Spleen (tissue), 11 donors: Measurements from ENCODE around the gene MYO16. TPM values are rescaled to one million over a fixed set of nuclear protein-coding genes. Genes with fewer than 3 reads are reported as not detected.

ENCODE experiments used
- DNase-seq: peaks from one replicate; pipeline ENCODE4 v3.0.0-alpha.2; 2020
- H3K27ac ChIP-seq, 8 donors: fragments of 200-600 bp; sonication (generic) in 7 of 8; 1 replicate in 4 of 8; 2 replicates in 4 of 8; pipeline versions ENCODE4 v1.5.0 to v1.8.0; 2016 to 2021; ENCODE audit warnings: inconsistent platforms in 4 of 8, mild to moderate bottlenecking in 4 of 8, moderate library complexity in 1 of 8
- H3K27me3 ChIP-seq, 7 donors: fragments of 200-600 bp; sonication (generic) in 6 of 7; replicated peaks in 1 of 7; 1 replicate in 4 of 7; 2 replicates in 3 of 7; pipeline versions ENCODE4 v1.5.0 to v1.8.0; 2016 to 2021; ENCODE audit warnings: inconsistent platforms in 3 of 7, mild to moderate bottlenecking in 1 of 7
- H3K36me3 ChIP-seq, 6 donors: fragments of 200-600 bp; sonication (generic) in 5 of 6; 1 replicate in 4 of 6; 2 replicates in 2 of 6; pipeline versions ENCODE4 v1.5.0 to v1.8.0; 2016 to 2021; ENCODE audit warnings: inconsistent platforms in 2 of 6
- H3K4me1 ChIP-seq, 6 donors: fragments of 200-600 bp; sonication (generic) in 5 of 6; 1 replicate in 3 of 6; 2 replicates in 3 of 6; pipeline versions ENCODE4 v1.5.0 to v1.8.0; 2016 to 2021; ENCODE audit warnings: inconsistent platforms in 3 of 6
- H3K4me3 ChIP-seq, 8 donors: fragments of 200-600 bp; sonication (generic) in 7 of 8; 1 replicate in 4 of 8; 2 replicates in 4 of 8; pipeline versions ENCODE4 v1.5.0 to v1.8.0; 2016 to 2021; ENCODE audit warnings: inconsistent platforms in 4 of 8, mild to moderate bottlenecking in 4 of 8, moderate library complexity in 2 of 8
- H3K9me3 ChIP-seq, 8 donors: fragments of 200-600 bp; sonication (generic) in 7 of 8; 1 replicate in 4 of 8; 2 replicates in 4 of 8; pipeline versions ENCODE4 v1.5.0 to v1.8.0; 2016 to 2021; ENCODE audit warnings: inconsistent platforms in 4 of 8
- POLR2A ChIP-seq, 3 donors: fragments of 450-650 bp; IDR thresholded peaks; one replicate each; pipeline ENCODE4 v1.5.1; 2017; ENCODE audit warnings: antibody characterized with exemption in 3 of 3, mild to moderate bottlenecking in 1 of 3
- POLR2AphosphoS5 ChIP-seq, 3 donors: sonication (generic); formaldehyde crosslinking; IDR thresholded peaks; one replicate each; pipeline ENCODE4 v1.5.1; 2017; ENCODE audit warnings: antibody characterized with exemption in 3 of 3
- WGBS, 5 donors: extraction: QIAGEN DNeasy Blood & Tissue Kit in 3 of 5; methylation state at CpG; one replicate each; pipeline versions ENCODE4 v1.1.5 to v1.1.7; 2013 to 2018; 5-methylcytosine and 5-hydroxymethylcytosine counted together
- intact Hi-C: fragments of 100-400 bp; cut with DNase I; formaldehyde crosslinking; loops from one replicate; pipeline ENCODE4 v1.15.0; 2023; ENCODE audit warnings: low total_unique reads
- polyA plus RNA-seq, 3 donors: library from polyadenylated mRNA; stranded (reverse); fragments of 200-250 nt; gene quantifications; one replicate each; pipeline ENCODE4 v1.2.1, GENCODE V29; 2013
- total RNA-seq, 7 donors: library from RNA; depleted of rRNA in 3 of 7; stranded (reverse); fragments of >200 nt in 3 of 7; fragmentation: NEBNext Ultra II Directional in 4 of 7; extraction: Animal tissue kit (Norgen Biotek cat#: 25700) in 4 of 7; gene quantifications; one replicate each; pipeline versions ENCODE4 v1.1.0 to v1.2.1, GENCODE V29; 2016 to 2021
- TF ChIP-seq, protein P1 (sequence below), 11 experiments: fragments of 200-600 bp in 7 of 11; fragments of 450-650 bp in 4 of 11; sonication (generic) in 4 of 11; IDR thresholded peaks in 8 of 11; conservative IDR thresholded peaks in 3 of 11; 1 replicate in 7 of 11; 2 replicates in 4 of 11; pipeline versions ENCODE4 v1.4.0 to v1.8.0; 2016 to 2021; ENCODE audit warnings: antibody characterized with exemption in 11 of 11, inconsistent platforms in 4 of 11, mild to moderate bottlenecking in 1 of 11
- donor health status: healthy with polysubstance abuse.
- donor health status: DM: no; HTN: no; CAD: no; lungs with moderate emphysema.
- donor health status: DM: no; HTN: no; CAD: no.
- donor health status: Bipolar disorder and iron deficiency.
- donor health status: healthy.
- donor health status: DM: no; HTN: no; CAD: no.
- donor health status: DM: yes; HTN: yes; CAD: no.

Gene MYO16
- total and polyA plus RNA-seq, 10 donors: 0.03 to 0.51 (median 0.26) TPM; not detected in 1

DNA sequence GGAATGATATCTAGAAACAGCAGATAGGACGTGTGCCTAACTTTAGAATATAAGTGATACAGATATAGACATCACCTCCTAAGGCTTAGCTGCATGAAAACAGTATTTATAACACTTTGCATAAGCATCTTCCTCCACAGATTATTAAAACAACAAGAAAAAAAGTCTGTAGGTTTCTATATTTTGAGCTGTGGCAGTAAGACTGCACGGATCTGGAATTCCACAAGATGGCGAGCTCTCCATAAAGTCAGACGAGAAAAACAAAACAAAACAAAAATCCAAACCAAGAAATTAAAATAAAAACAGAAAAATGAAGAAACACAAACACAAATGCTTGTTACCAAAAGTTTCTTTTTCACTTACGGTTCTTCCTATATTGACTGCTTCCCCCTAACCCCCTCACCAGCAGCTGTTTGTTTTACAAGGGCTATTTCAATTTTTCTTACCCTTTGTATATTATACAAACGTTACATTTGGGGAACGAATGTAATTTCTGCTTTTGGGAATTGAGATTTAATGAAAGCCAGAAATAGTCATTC lies 285.8 kb downstream of the MYO16 start:
- DNase-seq: no peak
- Histone ChIP-seq H3K27me3 (no peaks in the 10 kb centered on the region), H3K4me1 (peaks cover 0 to 21% (median 13%) of the 10 kb centered on the region in 6 donors), H3K36me3 (no peaks in the 10 kb centered on the region), H3K4me3 (peak overlapping the region in 2 of 8 donors; percentile 5 to 20), H3K9me3 (no peaks in the 10 kb centered on the region), H3K27ac (peak overlapping the region in 2 of 8 donors; percentile 47 to 54)
- intact Hi-C loops: no loop called here
- WGBS, 5 donors: 26 to 37% (median 27%) methylated on average over 7 of the region's 7 CpGs
- TF ChIP-seq, protein P1, sequence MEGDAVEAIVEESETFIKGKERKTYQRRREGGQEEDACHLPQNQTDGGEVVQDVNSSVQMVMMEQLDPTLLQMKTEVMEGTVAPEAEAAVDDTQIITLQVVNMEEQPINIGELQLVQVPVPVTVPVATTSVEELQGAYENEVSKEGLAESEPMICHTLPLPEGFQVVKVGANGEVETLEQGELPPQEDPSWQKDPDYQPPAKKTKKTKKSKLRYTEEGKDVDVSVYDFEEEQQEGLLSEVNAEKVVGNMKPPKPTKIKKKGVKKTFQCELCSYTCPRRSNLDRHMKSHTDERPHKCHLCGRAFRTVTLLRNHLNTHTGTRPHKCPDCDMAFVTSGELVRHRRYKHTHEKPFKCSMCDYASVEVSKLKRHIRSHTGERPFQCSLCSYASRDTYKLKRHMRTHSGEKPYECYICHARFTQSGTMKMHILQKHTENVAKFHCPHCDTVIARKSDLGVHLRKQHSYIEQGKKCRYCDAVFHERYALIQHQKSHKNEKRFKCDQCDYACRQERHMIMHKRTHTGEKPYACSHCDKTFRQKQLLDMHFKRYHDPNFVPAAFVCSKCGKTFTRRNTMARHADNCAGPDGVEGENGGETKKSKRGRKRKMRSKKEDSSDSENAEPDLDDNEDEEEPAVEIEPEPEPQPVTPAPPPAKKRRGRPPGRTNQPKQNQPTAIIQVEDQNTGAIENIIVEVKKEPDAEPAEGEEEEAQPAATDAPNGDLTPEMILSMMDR (IDR thresholded peaks at IDR 0.05 in 8 of 11, conservative IDR thresholded peaks at IDR 0.05 in 3 of 11): peak in 3 of 11 experiments; percentile 5 to 24 (median 11)
- no peak for TF ChIP-seq POLR2AphosphoS5 (IDR thresholded peaks at IDR 0.05)

DNA sequence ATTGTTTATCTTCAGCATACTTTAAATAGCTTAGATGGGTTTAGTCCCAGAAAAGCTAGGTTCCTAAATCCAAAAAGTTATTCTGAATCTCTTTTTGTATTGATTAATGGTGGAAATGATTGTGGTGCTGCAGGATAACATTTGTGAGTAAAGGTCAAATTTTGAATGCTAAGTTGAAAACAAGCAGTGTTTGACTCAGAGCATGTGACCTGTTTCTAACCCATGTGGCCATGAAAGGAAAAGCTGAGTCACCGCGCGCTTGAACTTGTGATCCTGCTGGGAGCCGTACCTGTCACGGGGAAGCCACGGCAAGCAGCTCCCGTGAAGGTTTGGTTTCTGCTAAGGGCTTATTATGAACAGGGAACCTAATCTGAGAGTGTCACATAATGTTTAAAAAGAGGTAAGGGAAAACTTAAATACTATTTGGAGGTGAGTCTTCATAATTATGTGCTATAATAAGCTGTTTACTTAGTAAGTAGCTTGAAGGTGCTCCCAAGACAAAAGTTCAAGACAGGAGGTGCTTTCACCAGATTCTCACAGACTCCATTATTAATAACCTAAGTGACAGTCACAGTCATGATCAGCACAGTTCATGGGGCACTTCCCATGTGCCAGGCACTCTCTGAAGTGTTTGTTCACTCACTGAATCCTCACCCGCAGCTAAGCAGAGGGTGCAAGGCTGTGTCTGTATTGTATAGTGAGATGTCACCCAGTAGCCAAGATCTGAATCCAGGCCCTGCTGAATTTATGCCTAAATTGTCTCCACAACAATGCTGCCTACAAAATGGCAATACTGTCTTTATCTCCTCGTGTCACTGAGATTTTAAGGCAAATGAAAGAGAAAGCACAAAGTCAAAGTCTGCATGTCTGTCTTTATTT lies 286.5 kb downstream of the MYO16 start:
- intact Hi-C loops: no loop called here
- no peaks in the 10 kb centered on the region for H3K36me3 ChIP-seq
- no peak for TF ChIP-seq POLR2A (IDR thresholded peaks at IDR 0.05)
- peak in 2 of 3 donors; percentile 51 to 55 for TF ChIP-seq POLR2AphosphoS5 (IDR thresholded peaks at IDR 0.05)
- no peaks in the 10 kb centered on the region for H3K9me3 ChIP-seq
- DNase-seq: peak; percentile 85
- H3K27me3 ChIP-seq: no peaks in the 10 kb centered on the region
- WGBS, 5 donors: 20 to 35% (median 26%) methylated on average over 9 of the region's 9 CpGs
- peak overlapping the region in 2 of 8 donors; percentile 5 to 20 for H3K4me3 ChIP-seq
- peaks cover 0 to 21% (median 13%) of the 10 kb centered on the region in 6 donors for H3K4me1 ChIP-seq
- peak overlapping the region in 2 of 8 donors; percentile 47 to 54 for H3K27ac ChIP-seq

DNA sequence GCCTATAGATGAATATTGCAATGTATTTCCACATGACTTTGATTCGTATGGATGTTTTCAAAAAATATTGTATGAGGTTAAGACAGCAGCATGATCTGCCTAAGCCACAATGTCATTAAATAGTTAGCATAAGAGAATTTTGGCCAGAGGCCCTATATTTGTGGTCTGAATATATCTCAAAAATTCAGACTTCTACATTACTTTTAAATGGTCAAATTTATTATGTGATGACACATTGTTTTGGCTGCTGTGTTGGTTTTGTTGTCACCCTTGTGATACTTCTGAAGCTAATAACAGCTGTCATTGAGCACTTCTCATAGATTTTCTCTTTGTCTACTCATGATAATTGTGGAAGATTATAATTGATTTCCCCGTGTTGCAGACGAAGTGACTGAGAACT lies 288.2 kb downstream of the MYO16 start:
- intact Hi-C loops: no loop called here
- TF ChIP-seq, protein P1 (IDR thresholded peaks at IDR 0.05 in 8 of 11, conservative IDR thresholded peaks at IDR 0.05 in 3 of 11): no peak
- TF ChIP-seq POLR2A (IDR thresholded peaks at IDR 0.05) (no peak), POLR2AphosphoS5 (IDR thresholded peaks at IDR 0.05) (no peak)
- no peaks in the 10 kb centered on the region for H3K36me3 ChIP-seq
- H3K4me1 ChIP-seq: peaks cover 0 to 21% (median 13%) of the 10 kb centered on the region in 6 donors
- no peak for DNase-seq
- H3K27me3 ChIP-seq: no peaks in the 10 kb centered on the region
- H3K9me3 ChIP-seq: no peaks in the 10 kb centered on the region
- no peak overlapping the region for H3K27ac ChIP-seq
- H3K4me3 ChIP-seq: no peak overlapping the region
- 56 to 91% (median 75%) methylated on average over 3 of the region's 3 CpGs for WGBS, 5 donors

DNA sequence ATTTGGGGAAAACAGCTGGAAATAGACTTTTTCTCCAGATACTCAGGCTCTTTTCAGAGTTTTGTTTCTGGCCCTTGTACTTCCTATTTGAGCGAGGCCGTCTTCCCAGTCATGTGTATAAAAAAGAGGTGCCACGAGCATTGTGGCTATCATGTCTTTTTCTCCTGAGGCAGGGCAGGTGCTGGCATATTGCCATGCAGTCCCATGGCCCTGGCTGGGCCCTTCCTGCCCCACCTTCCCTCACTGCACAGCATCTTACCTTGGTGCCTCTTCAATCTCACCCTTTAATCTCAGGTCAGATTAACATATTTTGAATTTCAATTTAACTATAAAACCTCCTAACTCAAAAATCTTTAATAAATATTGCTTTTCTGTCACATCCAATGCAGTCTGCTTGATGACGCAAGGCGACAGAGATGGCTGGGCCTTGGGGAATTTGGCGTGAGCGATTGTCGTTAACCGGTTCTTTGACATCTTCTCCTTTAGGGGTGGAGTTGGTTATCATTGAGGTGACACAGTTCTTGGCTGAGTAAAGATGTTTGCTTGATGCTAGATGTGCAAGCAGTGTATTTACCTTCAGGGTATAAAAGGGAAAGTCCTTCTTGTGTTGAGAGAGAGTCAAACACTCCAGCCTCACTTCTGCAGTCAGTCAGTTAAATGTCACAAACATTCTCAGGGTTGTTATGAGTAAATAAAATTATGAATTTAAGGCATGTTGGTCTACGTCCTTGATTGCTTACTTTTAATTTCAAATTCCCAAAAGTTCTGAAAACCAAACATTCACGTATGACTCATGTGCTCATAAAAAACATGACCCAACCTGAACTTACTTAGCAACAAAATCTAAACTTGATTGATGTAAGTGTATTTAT lies 289.9 kb downstream of the MYO16 start:
- peaks cover 0 to 21% (median 13%) of the 10 kb centered on the region in 6 donors for H3K4me1 ChIP-seq
- no peak for TF ChIP-seq POLR2A (IDR thresholded peaks at IDR 0.05)
- TF ChIP-seq, protein P1 (IDR thresholded peaks at IDR 0.05 in 8 of 11, conservative IDR thresholded peaks at IDR 0.05 in 3 of 11): no peak
- no peak for DNase-seq
- WGBS, 5 donors: 88 to 91% (median 89%) methylated on average over 11 of the region's 11 CpGs
- H3K9me3 ChIP-seq: no peaks in the 10 kb centered on the region
- intact Hi-C loops: no loop called here
- H3K4me3 ChIP-seq: no peak overlapping the region
- H3K27ac ChIP-seq: no peak overlapping the region
- no peaks in the 10 kb centered on the region for H3K36me3 ChIP-seq
- H3K27me3 ChIP-seq: no peaks in the 10 kb centered on the region
